HG02588 (cell line): ENCODE results near the gene SELP.
"Not testable (repeated sequence)": the region's sequence is repeated elsewhere in the genome, so short reads cannot be mapped to it uniquely, and the experiment has no call there.

Experiments
- ATAC-seq: cut with Tn5 transposase; IDR thresholded peaks from one replicate; pipeline ENCODE4 v1.9.1; 2021; ENCODE audit warnings: mild to moderate bottlenecking, moderate library complexity; ENCODE audit not compliant: unreplicated experiment

Gene SELP

DNA sequence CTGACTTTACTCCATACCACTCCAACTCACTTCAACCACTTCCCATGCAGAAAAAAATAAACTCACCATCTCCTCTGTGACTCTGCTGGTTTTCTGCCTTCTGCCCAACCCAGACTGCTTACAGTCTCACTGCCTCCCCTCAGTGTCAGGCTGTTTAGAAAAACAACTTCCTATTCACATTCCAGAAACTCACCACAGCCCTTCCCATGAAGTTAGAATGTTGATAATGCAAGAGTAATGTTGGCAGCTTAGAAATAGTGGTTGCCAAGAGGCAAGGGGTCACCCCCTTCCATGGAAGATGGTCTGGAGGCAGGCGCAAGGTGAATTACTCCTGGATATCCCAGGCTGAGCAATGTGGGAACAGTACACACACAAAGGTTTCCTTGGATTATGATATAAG, at the start of gene SELP:
TSS of gene SELP (minus strand) at position 119 of the 400 bp plus-strand sequence. CDS start at position 69, 50 bp downstream.
- ATAC-seq: no peak

- ATAC-seq: no peak
Measured at GRCh38 chr1:169679692-169680091, 49.8 kb upstream of the SELP start.

DNA sequence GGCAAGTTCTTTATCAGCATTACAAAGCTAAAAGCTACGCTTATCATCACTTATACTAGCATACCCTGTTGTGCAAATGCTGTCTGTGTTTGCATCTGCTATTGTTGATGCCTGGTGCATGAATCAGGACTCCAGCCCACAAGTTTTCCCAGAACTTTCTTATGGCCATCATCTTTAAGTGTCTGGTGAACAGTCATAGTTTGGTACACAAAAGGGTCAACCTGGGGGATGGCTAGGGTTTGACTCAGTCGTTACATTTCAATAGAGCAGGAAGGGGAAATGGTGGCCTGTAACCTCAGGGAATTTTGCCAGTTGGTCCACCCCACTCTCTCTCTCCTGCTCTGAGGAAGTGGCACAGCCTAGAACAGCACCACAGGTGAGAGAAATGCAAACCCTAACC, 46.1 kb upstream of the SELP start:
- ATAC-seq: no peak

DNA sequence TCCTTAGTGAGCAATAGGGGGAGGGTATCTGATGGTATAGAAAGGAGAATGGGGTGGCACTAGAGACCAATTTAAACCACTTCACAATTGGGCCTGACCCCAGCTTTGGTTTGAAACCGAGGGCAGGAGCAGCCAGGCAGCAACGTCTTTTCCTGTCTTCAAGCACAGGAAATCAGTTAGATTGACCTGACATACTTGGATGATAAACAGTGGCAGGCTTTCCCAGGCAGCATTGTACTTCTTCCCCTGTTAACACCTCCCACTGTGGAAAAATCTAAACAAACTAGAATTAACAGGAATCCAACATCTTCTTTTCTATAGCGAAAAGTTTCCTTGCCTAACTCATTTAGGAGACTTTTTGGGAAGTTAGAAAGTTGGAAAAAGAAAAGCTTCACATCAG, 40.9 kb upstream of the SELP start:
- no peak for ATAC-seq

DNA sequence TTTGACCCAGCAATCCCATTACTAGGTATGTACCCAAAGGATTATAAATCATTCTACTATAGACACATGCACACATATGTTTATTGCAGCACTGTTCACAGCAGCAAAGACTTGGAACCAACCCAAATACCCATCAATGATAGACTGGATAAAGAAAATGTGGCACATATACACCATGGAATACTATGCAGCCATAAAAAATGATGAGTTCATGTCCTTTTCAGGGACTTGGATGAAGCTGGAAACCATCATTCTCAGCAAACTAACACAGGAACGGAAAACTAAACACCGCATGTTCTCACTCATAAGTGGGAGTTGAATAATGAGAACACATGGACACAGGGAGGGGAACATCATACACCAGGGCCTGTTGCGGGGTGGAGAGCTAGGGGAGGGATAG, 40.3 kb upstream of the SELP start:
- not testable (repeated sequence) for ATAC-seq

DNA sequence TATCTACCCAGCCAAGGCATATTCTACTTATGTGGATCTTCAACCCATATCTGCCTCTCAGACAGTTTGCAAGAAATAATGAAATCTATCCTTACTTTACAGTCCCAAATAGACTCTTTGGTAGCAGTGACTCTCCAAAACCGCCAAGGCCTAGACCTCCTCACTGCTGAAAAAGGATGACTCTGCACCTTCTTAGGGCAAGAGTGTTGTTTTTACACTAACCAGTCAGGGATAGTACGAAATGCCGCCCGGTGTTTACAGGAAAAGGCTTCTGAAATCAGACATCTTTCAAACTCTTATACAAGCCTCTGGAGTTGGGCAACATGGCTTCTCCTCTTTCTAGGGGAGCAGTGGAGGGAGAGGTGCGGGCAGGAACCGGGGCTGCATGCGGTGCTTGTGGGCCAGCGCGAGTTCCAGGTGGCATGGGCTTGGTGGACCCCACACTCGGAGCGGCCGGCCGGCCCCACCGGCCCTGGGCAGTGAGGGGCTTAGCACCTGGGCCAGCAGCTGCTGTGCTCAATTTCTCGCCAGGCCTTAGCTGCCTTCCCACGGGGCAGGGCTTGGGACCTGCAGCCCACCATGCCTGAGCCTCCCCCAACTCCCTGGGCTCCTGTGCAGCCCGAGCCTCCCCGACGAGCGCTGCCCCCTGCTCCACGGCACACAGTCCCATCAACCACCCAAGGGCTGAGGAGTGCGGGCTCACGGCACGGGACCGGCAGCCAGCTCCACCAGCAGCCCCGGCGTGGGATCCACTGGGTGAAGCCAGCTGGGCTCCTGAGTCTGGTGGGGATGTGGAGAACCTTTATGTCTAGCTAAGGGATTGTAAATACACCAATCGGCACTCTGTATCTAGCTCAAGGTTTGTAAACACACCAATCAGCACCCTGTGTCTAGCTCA, 38.0 kb upstream of the SELP start:
- ATAC-seq: not testable (repeated sequence)

DNA sequence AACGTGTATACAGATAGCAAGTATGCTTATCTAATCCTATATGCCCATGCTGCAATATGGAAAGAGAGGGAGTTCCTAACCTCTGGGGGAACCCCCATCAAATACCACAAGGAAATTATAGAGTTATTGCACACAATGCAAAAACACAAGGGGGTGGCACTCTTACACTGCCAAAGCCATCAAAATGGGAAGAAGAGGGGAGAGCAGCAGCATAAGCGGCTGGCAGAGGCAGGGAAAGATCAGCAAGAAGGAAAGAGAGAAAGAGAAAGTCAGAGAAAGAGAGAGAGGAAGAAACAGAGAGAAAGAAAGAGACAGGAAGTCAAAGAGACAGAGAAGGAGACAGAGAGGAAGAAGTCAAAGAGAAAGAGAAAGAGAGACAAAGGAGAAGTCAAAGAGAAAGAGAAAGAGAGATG, 37.3 kb upstream of the SELP start:
- not testable (repeated sequence) for ATAC-seq

GRCh38 chr1:169662680-169663079, 32.8 kb upstream of the SELP start:
- ATAC-seq: not testable (repeated sequence)

DNA sequence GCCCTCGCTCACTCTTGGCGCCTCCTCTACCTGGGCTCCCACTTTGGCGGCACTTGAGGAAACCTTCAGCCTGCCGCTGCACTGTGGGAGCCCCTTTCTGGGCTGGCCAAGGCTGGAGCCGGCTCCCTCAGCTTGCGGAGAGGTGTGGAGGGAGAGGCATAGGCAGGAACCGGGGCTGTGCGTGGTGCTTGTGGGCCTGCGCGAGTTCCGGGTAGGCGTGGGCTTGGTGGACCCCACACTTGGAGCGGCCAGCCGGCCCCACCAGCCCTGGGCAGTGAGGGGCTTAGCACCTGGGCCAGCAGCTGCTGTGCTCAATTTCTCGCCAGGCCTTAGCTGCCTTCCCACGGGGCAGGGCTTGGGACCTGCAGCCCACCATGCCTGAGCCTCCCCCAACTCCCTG, 31.1 kb upstream of the SELP start:
- ATAC-seq: not testable (repeated sequence)

DNA sequence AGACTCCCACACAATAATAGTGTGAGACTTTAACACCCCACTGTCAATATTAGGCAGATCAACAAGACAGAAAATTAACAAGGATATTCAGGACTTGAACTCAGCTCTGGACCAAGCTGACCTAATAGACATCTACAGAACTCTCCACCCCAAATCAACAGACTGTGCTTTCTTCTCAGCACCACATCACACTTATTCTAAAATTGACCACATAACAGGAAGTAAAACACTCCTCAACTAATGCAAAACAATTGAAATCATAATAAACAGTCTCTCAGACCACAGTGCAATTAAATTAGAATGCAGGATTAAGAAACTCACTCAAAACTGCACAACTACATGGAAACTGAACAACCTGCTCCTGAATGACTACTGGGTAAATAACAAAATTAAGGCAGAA, 28.9 kb upstream of the SELP start:
- ATAC-seq: not testable (repeated sequence)

- ATAC-seq: no peak
Measured at GRCh38 chr1:169653873-169654272, 23.9 kb upstream of the SELP start.

- no peak for ATAC-seq
Measured at GRCh38 chr1:169651035-169651434, 21.1 kb upstream of the SELP start.

DNA sequence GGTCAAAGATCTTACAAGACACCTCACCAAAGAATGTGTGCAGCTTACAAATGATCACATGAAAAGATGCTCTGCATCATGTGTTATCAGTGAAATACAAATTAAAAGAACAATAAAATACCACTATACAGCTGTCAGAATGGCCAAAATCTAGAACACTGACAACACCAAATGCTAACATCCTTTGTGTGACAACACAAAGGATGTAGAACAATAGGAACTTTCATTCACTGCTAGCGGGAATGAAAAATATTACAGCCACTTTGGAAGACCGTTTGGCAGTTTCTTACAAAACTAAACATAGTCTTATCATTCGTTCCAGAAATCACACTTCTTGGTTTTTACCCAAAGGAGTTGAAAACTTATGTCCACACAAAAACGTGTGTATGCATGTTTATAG, 20.6 kb upstream of the SELP start:
- no peak for ATAC-seq

GRCh38 chr1:169648709-169649108, 18.8 kb upstream of the SELP start:
- ATAC-seq: no peak

DNA sequence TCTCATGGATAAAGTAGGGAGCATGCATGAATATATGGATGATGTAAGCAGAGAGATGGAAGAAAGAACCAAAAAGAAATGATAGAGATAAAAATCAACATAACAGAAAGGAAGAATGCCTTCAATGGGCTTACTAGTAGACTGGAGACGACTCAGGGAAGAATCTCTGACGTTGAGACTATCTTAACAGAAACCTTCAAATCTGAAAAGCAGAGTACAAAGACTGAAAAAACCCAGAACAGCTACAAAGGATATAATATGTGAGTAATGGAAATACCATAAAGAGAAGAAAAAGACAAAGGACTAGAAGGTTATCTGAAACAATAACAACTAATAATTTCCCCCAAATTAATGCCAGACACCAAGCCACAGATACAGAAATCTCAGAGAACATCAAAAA, 18.3 kb upstream of the SELP start:
- no peak for ATAC-seq

GRCh38 chr1:169647512-169647911, 17.6 kb upstream of the SELP start:
- ATAC-seq: no peak

DNA sequence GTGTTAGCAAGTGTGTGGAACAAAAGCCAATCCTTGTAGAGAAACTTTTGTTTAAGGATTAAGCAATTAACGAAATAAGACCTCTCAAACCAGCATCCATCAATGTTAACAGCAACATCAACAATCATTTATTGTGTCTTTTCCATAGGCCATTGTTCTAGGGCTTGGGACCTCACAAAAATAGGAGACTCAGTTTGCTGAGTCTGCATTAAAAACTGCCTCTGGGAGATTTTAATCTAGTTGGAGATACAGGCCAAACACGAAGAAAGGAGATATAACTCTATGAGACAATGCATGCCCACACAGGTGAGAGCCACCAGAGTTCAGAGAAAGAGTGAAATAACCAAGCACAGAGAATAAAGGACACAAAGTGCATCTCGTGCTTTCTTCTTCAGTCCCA, 14.4 kb upstream of the SELP start:
- ATAC-seq: no peak

DNA sequence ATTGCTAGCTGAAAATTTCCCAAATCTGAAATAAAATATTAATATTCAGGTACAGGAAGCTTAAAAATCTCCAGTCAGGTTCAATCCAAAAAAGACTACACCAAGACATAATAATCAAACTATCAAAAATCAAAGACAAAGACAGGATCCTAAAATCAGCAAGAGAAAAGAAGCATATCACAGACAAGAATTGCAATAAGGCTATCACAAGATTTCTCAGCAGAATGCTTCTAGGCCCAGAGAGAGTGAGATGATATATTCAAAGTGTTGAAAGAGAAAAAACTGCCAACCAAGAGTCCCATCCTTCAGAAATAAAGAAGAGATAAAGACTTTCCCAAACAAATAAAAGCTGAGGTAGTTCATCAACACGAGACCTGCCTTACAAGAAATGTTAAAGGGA, 5.0 kb upstream of the SELP start:
- ATAC-seq: no peak

GRCh38 chr1:169634145-169634544, 4.2 kb upstream of the SELP start:
- no peak for ATAC-seq

DNA sequence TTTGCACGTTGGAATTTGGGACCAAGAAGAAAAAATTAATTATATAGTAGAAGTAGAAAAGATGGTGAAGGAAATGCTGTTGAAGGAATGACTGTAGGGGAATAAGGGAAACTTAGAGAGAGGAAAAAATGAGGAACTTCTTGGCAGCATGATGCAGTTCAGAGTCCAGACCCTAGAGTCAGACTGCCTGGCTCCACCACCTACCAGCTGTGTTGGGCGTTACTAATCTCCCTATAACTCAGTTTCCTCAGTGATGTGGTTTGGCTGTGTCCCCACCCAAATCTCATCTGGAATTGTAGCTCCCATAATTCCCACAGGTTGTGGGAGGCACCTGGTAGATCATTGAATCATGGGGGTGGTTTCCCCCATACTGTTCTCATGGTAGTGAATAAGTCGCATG, 1.3 kb upstream of the SELP start:
- no peak for ATAC-seq

GRCh38 chr1:169624912-169625311, 5.0 kb downstream of the SELP start:
- no peak for ATAC-seq

GRCh38 chr1:169624122-169624521, 5.8 kb downstream of the SELP start:
- no peak for ATAC-seq
